HG02840 (cell line): ENCODE measurements around the gene KCNAB1.
"Not testable (repeated sequence)": the region's sequence is repeated elsewhere in the genome, so short reads cannot be mapped to it uniquely, and the experiment has no call there.

ENCODE experiments used
- ATAC-seq: cut with Tn5 transposase; IDR thresholded peaks from one replicate; pipeline ENCODE4 v1.9.1; 2021; ENCODE audit warnings: mild to moderate bottlenecking, moderate library complexity, moderate number of reproducible peaks; ENCODE audit not compliant: unreplicated experiment, low FRiP score

The KCNAB1 gene

GRCh38 chr3:156256256-156256655 is 135.9 kb downstream of the KCNAB1 start:
- ATAC-seq, result no peak

GRCh38 chr3:156256945-156257344 is 136.6 kb downstream of the KCNAB1 start:
- ATAC-seq, result no peak

GRCh38 chr3:156258301-156258700 is 137.9 kb downstream of the KCNAB1 start:
- no peak for ATAC-seq

- no peak for ATAC-seq
These were observed 139.5 kb downstream of the KCNAB1 start for GRCh38 chr3:156259896-156260295.

- ATAC-seq, result no peak
These were observed 140.0 kb downstream of the KCNAB1 start for GRCh38 chr3:156260331-156260730.

GRCh38 chr3:156264771-156265170 is 144.4 kb downstream of the KCNAB1 start:
- ATAC-seq, result no peak

GRCh38 chr3:156271508-156271907 is 151.1 kb downstream of the KCNAB1 start:
- ATAC-seq, result no peak

GRCh38 chr3:156271995-156272719 is 151.8 kb downstream of the KCNAB1 start:
- ATAC-seq, result no peak

GRCh38 chr3:156273111-156273694 is 152.8 kb downstream of the KCNAB1 start:
- ATAC-seq, result no peak

GRCh38 chr3:156274791-156275190 is 154.4 kb downstream of the KCNAB1 start:
- no peak for ATAC-seq

GRCh38 chr3:156284637-156285036 is 164.3 kb downstream of the KCNAB1 start:
- not testable (repeated sequence) for ATAC-seq

- ATAC-seq, result no peak
These were observed 165.2 kb downstream of the KCNAB1 start for GRCh38 chr3:156285626-156286025.

GRCh38 chr3:156290924-156291271 is 170.5 kb downstream of the KCNAB1 start:
- ATAC-seq, result no peak

- ATAC-seq, result no peak
These were observed 171.1 kb downstream of the KCNAB1 start for GRCh38 chr3:156291272-156292123.

- no peak for ATAC-seq
These were observed 173.2 kb downstream of the KCNAB1 start for GRCh38 chr3:156293566-156293965.

GRCh38 chr3:156297582-156297981 is 177.2 kb downstream of the KCNAB1 start:
- ATAC-seq, result no peak

GRCh38 chr3:156298014-156298413 is 177.6 kb downstream of the KCNAB1 start:
- ATAC-seq, result no peak

- no peak for ATAC-seq
These were observed 178.6 kb downstream of the KCNAB1 start for GRCh38 chr3:156298938-156299337.

GRCh38 chr3:156299569-156299968 is 179.2 kb downstream of the KCNAB1 start:
- ATAC-seq, result no peak

- ATAC-seq, result no peak
These were observed 180.0 kb downstream of the KCNAB1 start for GRCh38 chr3:156300371-156300770.
